ENCODE data around the gene CLEC7A. TPM values are rescaled to one million over a fixed set of nuclear protein-coding genes. Genes with fewer than 3 reads are reported as not detected.

CLEC7A gene
- total RNA-seq, 4 donors from 2014 or later: 1.7 to 9.4 (median 3.2) TPM

DNA sequence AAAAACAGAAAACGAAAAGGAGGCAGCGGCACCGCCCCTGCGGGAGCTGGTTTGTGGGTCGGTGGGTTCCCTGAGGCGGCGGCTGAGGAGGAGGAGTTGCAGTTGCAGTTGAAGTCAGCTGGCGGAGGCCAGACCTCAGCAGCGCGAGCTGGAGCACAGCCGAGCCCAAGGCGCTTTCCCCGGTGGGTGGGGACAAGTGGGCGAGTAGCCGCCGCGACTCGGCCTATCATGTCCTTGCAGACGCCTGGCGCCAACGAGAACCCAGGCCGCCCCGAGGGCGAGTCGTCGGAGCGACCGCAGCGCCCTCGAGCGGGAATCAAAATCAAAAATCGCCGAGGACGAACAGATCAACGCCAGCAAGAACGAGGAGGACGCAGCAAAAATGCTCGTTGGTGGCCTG is 18.5 kb downstream of the CLEC7A start:
- 91% methylated on average over 38 of the region's 38 CpGs for WGBS
- intact Hi-C loops (cut with DNase I): no loop called here
- no peaks in the 10 kb centered on the region for H3K4me1 ChIP-seq
- no peak for DNase-seq (ENCODE audit: extremely low spot score)
- TF ChIP-seq EP300 (IDR thresholded peaks at IDR 0.05) (no peak), POLR2AphosphoS5 (IDR thresholded peaks at IDR 0.05) (no peak), POLR2A (IDR thresholded peaks at IDR 0.05; ENCODE audit: low read depth) (no peak)
- TF ChIP-seq, protein P1, sequence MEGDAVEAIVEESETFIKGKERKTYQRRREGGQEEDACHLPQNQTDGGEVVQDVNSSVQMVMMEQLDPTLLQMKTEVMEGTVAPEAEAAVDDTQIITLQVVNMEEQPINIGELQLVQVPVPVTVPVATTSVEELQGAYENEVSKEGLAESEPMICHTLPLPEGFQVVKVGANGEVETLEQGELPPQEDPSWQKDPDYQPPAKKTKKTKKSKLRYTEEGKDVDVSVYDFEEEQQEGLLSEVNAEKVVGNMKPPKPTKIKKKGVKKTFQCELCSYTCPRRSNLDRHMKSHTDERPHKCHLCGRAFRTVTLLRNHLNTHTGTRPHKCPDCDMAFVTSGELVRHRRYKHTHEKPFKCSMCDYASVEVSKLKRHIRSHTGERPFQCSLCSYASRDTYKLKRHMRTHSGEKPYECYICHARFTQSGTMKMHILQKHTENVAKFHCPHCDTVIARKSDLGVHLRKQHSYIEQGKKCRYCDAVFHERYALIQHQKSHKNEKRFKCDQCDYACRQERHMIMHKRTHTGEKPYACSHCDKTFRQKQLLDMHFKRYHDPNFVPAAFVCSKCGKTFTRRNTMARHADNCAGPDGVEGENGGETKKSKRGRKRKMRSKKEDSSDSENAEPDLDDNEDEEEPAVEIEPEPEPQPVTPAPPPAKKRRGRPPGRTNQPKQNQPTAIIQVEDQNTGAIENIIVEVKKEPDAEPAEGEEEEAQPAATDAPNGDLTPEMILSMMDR (IDR thresholded peaks at IDR 0.05): no peak
- H3K9me3 ChIP-seq: peaks cover 0 to 6% (median 0%) of the 10 kb centered on the region in 4 donors
- H3K27me3 ChIP-seq: no peaks in the 10 kb centered on the region
- H3K4me3 ChIP-seq: no peak overlapping the region
- H3K36me3 ChIP-seq: no peaks in the 10 kb centered on the region
- H3K27ac ChIP-seq (replicated peaks in 1 of 4): no peak overlapping the region

DNA sequence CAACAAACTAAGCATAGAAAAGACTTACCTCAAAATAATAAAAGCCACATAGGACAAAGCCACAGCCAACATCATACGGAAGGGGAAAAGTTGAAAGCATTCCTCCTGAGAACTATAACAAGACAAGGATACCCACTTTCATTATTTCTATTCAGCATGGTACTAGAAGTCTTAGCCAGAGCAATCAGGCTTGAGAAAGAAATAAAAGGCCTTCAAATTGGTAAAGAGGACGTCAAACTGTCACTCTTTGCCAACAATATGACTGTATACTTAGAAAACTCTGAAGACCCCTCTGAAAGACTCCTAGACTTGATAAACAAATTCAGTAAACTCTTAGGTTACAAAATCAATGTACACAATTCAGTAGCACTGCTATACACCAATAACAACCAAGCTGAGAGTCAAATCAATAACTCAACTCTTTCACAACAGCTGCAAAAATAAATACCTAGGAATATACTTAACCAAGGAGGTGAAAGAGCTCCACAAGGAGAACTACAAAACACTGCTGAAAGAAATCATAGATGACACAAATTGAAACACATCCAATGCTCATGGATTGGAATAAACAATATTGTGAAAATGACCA is 19.6 kb downstream of the CLEC7A start:
- TF ChIP-seq EP300 (IDR thresholded peaks at IDR 0.05): no peak
- no peak for TF ChIP-seq POLR2AphosphoS5 (IDR thresholded peaks at IDR 0.05)
- TF ChIP-seq, protein P1 (IDR thresholded peaks at IDR 0.05): no peak
- TF ChIP-seq POLR2A (IDR thresholded peaks at IDR 0.05; ENCODE audit: low read depth): no peak
- no peaks in the 10 kb centered on the region for H3K27me3 ChIP-seq
- no peaks in the 10 kb centered on the region for H3K36me3 ChIP-seq
- H3K4me1 ChIP-seq: no peaks in the 10 kb centered on the region
- H3K27ac ChIP-seq (replicated peaks in 1 of 4): no peak overlapping the region
- intact Hi-C loops (cut with DNase I): no loop called here
- 87% methylated on average over 2 of the region's 2 CpGs for WGBS
- no peak for DNase-seq (ENCODE audit: extremely low spot score)
- H3K4me3 ChIP-seq: no peak overlapping the region
- H3K9me3 ChIP-seq: peaks cover 0 to 6% (median 0%) of the 10 kb centered on the region in 4 donors

DNA sequence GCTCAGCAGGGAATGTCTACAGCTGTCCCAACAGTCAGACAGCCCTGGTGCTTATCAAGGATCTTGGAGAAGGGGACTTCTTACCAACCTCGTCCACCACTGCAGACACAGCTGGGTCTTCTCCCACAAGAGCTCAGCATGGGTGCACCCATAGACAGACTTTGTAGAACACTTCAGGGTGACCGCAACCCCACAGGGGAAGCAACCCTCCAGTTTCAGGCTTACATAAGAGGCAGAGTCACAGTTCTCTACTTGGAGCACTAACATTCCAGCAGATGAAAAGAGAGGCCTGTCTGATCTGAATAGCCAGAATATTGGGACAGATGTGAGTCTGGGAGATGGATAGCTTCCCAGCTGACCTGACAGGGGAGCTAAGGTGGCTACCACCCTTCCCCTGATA is 27.7 kb downstream of the CLEC7A start:
- no peak for DNase-seq (ENCODE audit: extremely low spot score)
- Histone ChIP-seq H3K36me3 (no peaks in the 10 kb centered on the region), H3K4me3 (no peak overlapping the region), H3K9me3 (no peaks in the 10 kb centered on the region), H3K4me1 (peaks cover 7 to 37% (median 34%) of the 10 kb centered on the region in 4 donors), H3K27ac (replicated peaks in 1 of 4) (no peak overlapping the region), H3K27me3 (no peaks in the 10 kb centered on the region)
- WGBS: 76% methylated on average over 2 of the region's 2 CpGs
- intact Hi-C loops (cut with DNase I): no loop called here
- TF ChIP-seq, protein P1 (IDR thresholded peaks at IDR 0.05): no peak
- TF ChIP-seq POLR2AphosphoS5 (IDR thresholded peaks at IDR 0.05) (no peak), POLR2A (IDR thresholded peaks at IDR 0.05; ENCODE audit: low read depth) (no peak), EP300 (IDR thresholded peaks at IDR 0.05) (no peak)

DNA sequence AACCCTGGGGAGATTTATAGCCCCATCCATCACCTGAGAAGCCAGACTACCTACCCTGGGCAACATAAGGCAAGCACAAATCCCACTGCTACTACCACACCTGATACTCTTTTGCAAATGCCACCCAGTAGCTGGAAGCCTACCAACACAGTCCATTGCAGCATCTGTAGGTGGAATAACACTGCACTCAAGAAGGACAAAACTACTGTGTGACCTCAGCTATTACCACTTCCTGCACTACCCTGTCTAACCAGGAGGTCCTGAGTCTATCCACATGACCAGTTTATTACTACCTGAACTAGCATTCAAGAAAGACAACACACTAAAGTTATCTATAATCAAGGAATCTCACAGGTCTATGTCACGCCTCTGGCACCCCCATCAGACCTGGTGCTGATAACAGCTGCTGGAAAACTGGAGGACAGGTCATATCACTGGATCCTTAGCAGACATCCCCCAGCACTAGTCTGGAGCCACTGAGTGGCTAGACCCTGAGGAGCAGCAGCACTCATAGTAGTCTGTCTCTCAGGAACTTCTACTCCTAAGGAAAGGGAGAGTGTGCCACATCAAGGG is 28.3 kb downstream of the CLEC7A start:
- peak overlapping the region in 3 of 4 donors; percentile 46 to 73 (median 58) for H3K27ac ChIP-seq (replicated peaks in 1 of 4)

More for the DNA sequence above, 28.3 kb downstream of the CLEC7A start:
- intact Hi-C loops (cut with DNase I): no loop called here
- no peak for DNase-seq (ENCODE audit: extremely low spot score)
- Histone ChIP-seq H3K4me1 (peaks cover 7 to 37% (median 34%) of the 10 kb centered on the region in 4 donors), H3K27me3 (no peaks in the 10 kb centered on the region), H3K4me3 (no peak overlapping the region), H3K36me3 (no peaks in the 10 kb centered on the region), H3K9me3 (no peaks in the 10 kb centered on the region)
- no peak for TF ChIP-seq EP300 (IDR thresholded peaks at IDR 0.05)
- TF ChIP-seq POLR2A (IDR thresholded peaks at IDR 0.05; ENCODE audit: low read depth): no peak
- TF ChIP-seq POLR2AphosphoS5 (IDR thresholded peaks at IDR 0.05): no peak
- TF ChIP-seq, protein P1 (IDR thresholded peaks at IDR 0.05): no peak
- WGBS: 100% methylated on average over 1 of the region's 1 CpG
